DOHH2 (cell line): ENCODE results near the gene CEP63.

Experiments used
- H3F3A ChIP-seq: fragments of 200-600 bp; sonication (generic), shearing (Covaris generic); 2 replicates; pipeline ENCODE4 v1.6.0; 2016; ENCODE audit warnings: antibody characterized with exemption, mild to moderate bottlenecking; ENCODE audit not compliant: control insufficient read depth, insufficient read depth
- H3K27ac ChIP-seq: fragments of 200-600 bp; sonication (generic); 2 replicates; pipeline ENCODE4 v1.5.1; 2014; ENCODE audit warnings: low read depth, mild to moderate bottlenecking, low read length, moderate library complexity
- H3K27me3 ChIP-seq: fragments of 200-600 bp; sonication (generic); 2 replicates; pipeline ENCODE4 v1.6.1; 2014; ENCODE audit warnings: mild to moderate bottlenecking, low read length, mixed read lengths; ENCODE audit not compliant: control insufficient read depth
- H3K36me3 ChIP-seq: fragments of 200-600 bp; sonication (generic); 2 replicates; pipeline ENCODE4 v1.6.1; 2014; ENCODE audit warnings: mild to moderate bottlenecking, low read length, moderate library complexity, mixed read lengths; ENCODE audit not compliant: control insufficient read depth
- H3K4me1 ChIP-seq: fragments of 200-600 bp; sonication (generic); 2 replicates; pipeline ENCODE4 v1.6.1; 2014; ENCODE audit warnings: mild to moderate bottlenecking, low read length, mixed read lengths; ENCODE audit not compliant: control insufficient read depth
- H3K4me2 ChIP-seq: fragments of 200-600 bp; sonication (generic); 2 replicates; pipeline ENCODE4 v1.6.0; 2014; ENCODE audit warnings: mild to moderate bottlenecking, low read length, moderate library complexity
- H3K4me3 ChIP-seq: fragments of 200-600 bp; sonication (generic); 2 replicates; pipeline ENCODE4 v1.5.1; 2014; ENCODE audit warnings: mild to moderate bottlenecking, low read length, mixed read lengths
- H3K79me2 ChIP-seq: fragments of 200-600 bp; sonication (generic); 2 replicates; pipeline ENCODE4 v1.6.1; 2014; ENCODE audit warnings: mild to moderate bottlenecking, low read length, mixed read lengths; ENCODE audit not compliant: control insufficient read depth
- H3K9me2 ChIP-seq: fragments of 200-600 bp; sonication (generic); replicated peaks from 2 replicates; pipeline ENCODE4 v1.6.1; 2014; ENCODE audit warnings: mild to moderate bottlenecking, low read length, mixed read lengths; ENCODE audit not compliant: control insufficient read depth
- H3K9me3 ChIP-seq: fragments of 200-600 bp; sonication (generic); 2 replicates; pipeline ENCODE4 v1.6.1; 2014; ENCODE audit warnings: antibody characterized with exemption, low read length, mixed read lengths; ENCODE audit not compliant: control insufficient read depth, insufficient read depth
- H4K20me1 ChIP-seq: fragments of 200-600 bp; sonication (generic); 2 replicates; pipeline ENCODE4 v1.6.0; 2014; ENCODE audit warnings: low read depth, mild to moderate bottlenecking, antibody characterized with exemption, low read length, moderate library complexity; ENCODE audit not compliant: control insufficient read depth, insufficient read depth
- CTCF ChIP-seq: fragments of 200-600 bp; sonication (generic); IDR thresholded peaks from one replicate; pipeline ENCODE4 v1.5.1; 2014; ENCODE audit warnings: antibody characterized with exemption, mild to moderate bottlenecking, low read depth, low read length; ENCODE audit not compliant: poor library complexity, severe bottlenecking
- EZH2phosphoT487 ChIP-seq: fragments of 200-600 bp; sonication (generic); IDR thresholded peaks from 2 replicates; pipeline ENCODE4 v1.6.1; 2017; ENCODE audit warnings: borderline replicate concordance, mild to moderate bottlenecking, antibody characterized with exemption, low read length, moderate library complexity, mixed read lengths

Gene CEP63

GRCh38 chr3:134485718-134486576 is at the start of gene CEP63, which contains the start of gene ANAPC13:
CEP63 (plus strand) TSS chr3:134486057; CDS start chr3:134495321, 9,264 bp downstream.
ANAPC13 (minus strand) TSS chr3:134485985; CDS start chr3:134482904, 3,081 bp downstream.
- peak within 1 kb of the TSS; percentile 91 for H3K4me2 ChIP-seq
- H3K4me3 ChIP-seq = peak within 1 kb of the TSS; percentile 92
- H3K79me2 ChIP-seq = peaks cover 76% of the 10 kb centered on the region
- H3F3A ChIP-seq = peaks cover 11% of the 10 kb centered on the region; the same call in 1 of the 2 replicates
- H3K4me1 ChIP-seq = peaks cover 25% of the 10 kb centered on the region
- no peak for TF ChIP-seq CTCF
- no peak for TF ChIP-seq EZH2phosphoT487
- H3K9me3 ChIP-seq = no peaks in the 10 kb centered on the region
- H3K27me3 ChIP-seq = no peaks in the 10 kb centered on the region
- no peaks in the 10 kb centered on the region for H3K9me2 ChIP-seq
- H3K27ac ChIP-seq = peak within 1 kb of the TSS; percentile 81
- H4K20me1 ChIP-seq = peaks cover 2% of the 10 kb centered on the region; the same call in 1 of the 2 replicates
- H3K36me3 ChIP-seq = peaks cover 50% of the 10 kb centered on the region

- TF ChIP-seq EZH2phosphoT487 (no peak), CTCF (no peak)
- Histone ChIP-seq H3K36me3 (no peaks in the 10 kb centered on the region), H3K4me3 (no peak overlapping the region), H3K27me3 (no peaks in the 10 kb centered on the region), H4K20me1 (no peaks in the 10 kb centered on the region), H3K4me2 (no peak overlapping the region), H3K9me2 (no peaks in the 10 kb centered on the region), H3K4me1 (no peaks in the 10 kb centered on the region), H3K79me2 (no peaks in the 10 kb centered on the region), H3K9me3 (no peaks in the 10 kb centered on the region), H3F3A (no peaks in the 10 kb centered on the region), H3K27ac (no peak overlapping the region)
These were observed 48.6 kb upstream of the CEP63 start for GRCh38 chr3:134437211-134437752.

- Histone ChIP-seq H3K27ac (no peak overlapping the region), H3K36me3 (no peaks in the 10 kb centered on the region), H3K4me3 (no peak overlapping the region), H3K4me1 (no peaks in the 10 kb centered on the region), H3K79me2 (no peaks in the 10 kb centered on the region), H3K4me2 (no peak overlapping the region), H3K9me3 (no peaks in the 10 kb centered on the region), H4K20me1 (no peaks in the 10 kb centered on the region), H3F3A (no peaks in the 10 kb centered on the region), H3K9me2 (no peaks in the 10 kb centered on the region), H3K27me3 (peaks cover 8% of the 10 kb centered on the region; the same call in 1 of the 2 replicates)
- TF ChIP-seq CTCF (no peak), EZH2phosphoT487 (no peak)
These were observed 44.5 kb upstream of the CEP63 start for GRCh38 chr3:134441321-134441720.
